OCI-LY7 (cell line): ENCODE data around the gene PC. TPM values are rescaled to one million over a fixed set of nuclear protein-coding genes. Genes with fewer than 3 reads are reported as not detected.
"Not testable (repeated sequence)": the region's sequence is repeated elsewhere in the genome, so short reads cannot be mapped to it uniquely, and the experiment has no call there.

Experiments used
- BruUV-seq: library from RNA; stranded (reverse); fragments of 400-500 nt; replicated peaks from 2 replicates; lab custom pipeline; 2021; lab: Mats Ljungman, UMichigan
- CTCF ChIA-PET: fragments of 300-600 bp; sonication (Branson Sonifier 250); formaldehyde crosslinking; loops from one replicate; lab custom pipeline; 2022; ENCODE audit warnings: antibody characterized with exemption; ENCODE audit not compliant: unreplicated experiment; lab: Charles Lee
- POLR2A ChIA-PET: fragments of 300-600 bp; sonication (Branson Sonifier 250); formaldehyde crosslinking; loops from one replicate; lab custom pipeline; 2022; ENCODE audit warnings: antibody characterized with exemption; lab: Charles Lee
- DNase-seq: peaks from one replicate; pipeline ENCODE4 v3.0.0-alpha.2; 2015; ENCODE audit warnings: low spot score
- H2AFZ ChIP-seq: fragments of 200-600 bp; sonication (generic), shearing (Covaris generic); 2 replicates; pipeline ENCODE4 v1.6.1; 2014; ENCODE audit warnings: mild to moderate bottlenecking, antibody characterized with exemption, low read length, moderate library complexity
- H3K27ac ChIP-seq: fragments of 200-600 bp; sonication (generic); 2 replicates; pipeline ENCODE4 v1.5.1; 2014; ENCODE audit warnings: mixed run types, low read depth, mild to moderate bottlenecking, moderate library complexity, low read length, inconsistent platforms; ENCODE audit not compliant: poor library complexity, severe bottlenecking
- H3K36me3 ChIP-seq: fragments of 200-600 bp; sonication (generic); 2 replicates; pipeline ENCODE4 v1.6.1; 2014; ENCODE audit warnings: mild to moderate bottlenecking, antibody characterized with exemption, low read length, moderate library complexity, mixed read lengths; ENCODE audit not compliant: insufficient read depth
- H3K4me1 ChIP-seq: fragments of 200-600 bp; sonication (generic); 2 replicates; pipeline ENCODE4 v1.5.1; 2014; ENCODE audit warnings: mild to moderate bottlenecking, low read length; ENCODE audit not compliant: insufficient read depth, poor library complexity, severe bottlenecking
- H3K4me2 ChIP-seq: fragments of 200-600 bp; sonication (generic); 2 replicates; pipeline ENCODE4 v1.6.1; 2014; ENCODE audit warnings: mild to moderate bottlenecking, low read length
- H3K4me3 ChIP-seq: fragments of 200-600 bp; sonication (generic); 2 replicates; pipeline ENCODE4 v1.5.1; 2014; ENCODE audit warnings: mild to moderate bottlenecking, low read depth, low read length; ENCODE audit not compliant: poor library complexity, severe bottlenecking
- H3K79me2 ChIP-seq: fragments of 200-600 bp; sonication (generic); 2 replicates; pipeline ENCODE4 v1.6.1; 2016; ENCODE audit warnings: low read depth, mild to moderate bottlenecking, low read length, moderate library complexity, mixed read lengths; ENCODE audit not compliant: insufficient read depth
- H3K9me2 ChIP-seq: fragments of 200-600 bp; sonication (generic); 2 replicates; pipeline ENCODE4 v1.6.1; 2016; ENCODE audit warnings: mild to moderate bottlenecking, low read length, mixed read lengths; ENCODE audit not compliant: insufficient read depth
- H3K9me3 ChIP-seq: fragments of 200-600 bp; sonication (generic); 2 replicates; pipeline ENCODE4 v1.6.1; 2014; ENCODE audit warnings: mild to moderate bottlenecking, mixed run types, low read length, mixed read lengths
- H4K20me1 ChIP-seq: fragments of 200-600 bp; sonication (generic); 2 replicates; pipeline ENCODE4 v1.6.1; 2014; ENCODE audit warnings: mild to moderate bottlenecking, antibody characterized with exemption, low read length, moderate library complexity, mixed read lengths; ENCODE audit not compliant: insufficient read depth
- EZH2phosphoT487 ChIP-seq: fragments of 200-600 bp; sonication (generic); IDR thresholded peaks from 2 replicates; pipeline ENCODE4 v1.6.1; 2018; ENCODE audit warnings: low read depth, borderline replicate concordance, mild to moderate bottlenecking, mixed run types, antibody characterized with exemption, low read length, moderate library complexity, mixed read lengths
- intact Hi-C: fragments of 100-400 bp; cut with micrococcal nuclease; formaldehyde crosslinking; loops from one replicate; pipeline ENCODE4 v1.10.0; 2022; ENCODE audit not compliant: unreplicated experiment
- total RNA-seq, 2 experiments: library from RNA; depleted of rRNA in 1 of 2; stranded (reverse); fragments of >200 nt in 1 of 2; shearing (Covaris generic) in 1 of 2; gene quantifications; 2 replicates each; pipeline ENCODE4 v1.2.3, GENCODE V29; 2014 to 2022
- TF ChIP-seq, protein P1 (sequence below): fragments of 200-600 bp; sonication (generic); conservative IDR thresholded peaks from 2 replicates; pipeline ENCODE4 v1.5.1; 2014; ENCODE audit warnings: mild to moderate bottlenecking, antibody characterized with exemption, low read length, moderate library complexity, mixed read lengths

The PC gene
- total RNA-seq, 2 experiments from 2014 or later = 10.4 to 12.7 TPM

DNA sequence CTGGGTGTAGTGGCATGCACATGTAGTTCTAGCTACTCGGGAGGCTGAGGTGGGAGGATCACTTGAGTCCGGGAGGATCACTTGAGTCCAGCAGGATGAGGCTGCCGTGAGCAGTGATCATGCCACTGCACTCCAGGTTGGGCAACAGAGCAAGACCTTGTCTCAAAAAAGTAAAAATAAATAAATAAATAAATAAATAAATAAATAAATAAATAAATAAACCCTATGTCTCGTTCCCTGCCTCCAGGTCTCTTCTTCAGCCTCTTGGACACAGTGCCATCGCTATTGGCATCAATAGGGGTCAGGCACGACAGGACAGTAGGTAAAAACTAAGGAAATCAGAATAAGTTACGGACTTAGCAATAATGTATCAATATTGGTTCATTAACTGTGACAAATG lies 41.4 kb upstream of the PC start:
- Histone ChIP-seq H3K4me2 (no peak overlapping the region), H3K4me3 (no peak overlapping the region), H3K79me2 (no peaks in the 10 kb centered on the region), H2AFZ (no peak overlapping the region), H3K36me3 (no peaks in the 10 kb centered on the region), H3K9me2 (no peaks in the 10 kb centered on the region), H3K4me1 (no peaks in the 10 kb centered on the region), H3K9me3 (no peaks in the 10 kb centered on the region), H4K20me1 (no peaks in the 10 kb centered on the region), H3K27ac (no peak overlapping the region)
- TF ChIP-seq, protein P1, sequence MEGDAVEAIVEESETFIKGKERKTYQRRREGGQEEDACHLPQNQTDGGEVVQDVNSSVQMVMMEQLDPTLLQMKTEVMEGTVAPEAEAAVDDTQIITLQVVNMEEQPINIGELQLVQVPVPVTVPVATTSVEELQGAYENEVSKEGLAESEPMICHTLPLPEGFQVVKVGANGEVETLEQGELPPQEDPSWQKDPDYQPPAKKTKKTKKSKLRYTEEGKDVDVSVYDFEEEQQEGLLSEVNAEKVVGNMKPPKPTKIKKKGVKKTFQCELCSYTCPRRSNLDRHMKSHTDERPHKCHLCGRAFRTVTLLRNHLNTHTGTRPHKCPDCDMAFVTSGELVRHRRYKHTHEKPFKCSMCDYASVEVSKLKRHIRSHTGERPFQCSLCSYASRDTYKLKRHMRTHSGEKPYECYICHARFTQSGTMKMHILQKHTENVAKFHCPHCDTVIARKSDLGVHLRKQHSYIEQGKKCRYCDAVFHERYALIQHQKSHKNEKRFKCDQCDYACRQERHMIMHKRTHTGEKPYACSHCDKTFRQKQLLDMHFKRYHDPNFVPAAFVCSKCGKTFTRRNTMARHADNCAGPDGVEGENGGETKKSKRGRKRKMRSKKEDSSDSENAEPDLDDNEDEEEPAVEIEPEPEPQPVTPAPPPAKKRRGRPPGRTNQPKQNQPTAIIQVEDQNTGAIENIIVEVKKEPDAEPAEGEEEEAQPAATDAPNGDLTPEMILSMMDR = no peak
- TF ChIP-seq EZH2phosphoT487 = no peak
- no peak for DNase-seq
- POLR2A ChIA-PET = no interaction called here
- intact Hi-C loops = no loop called here
- BruUV-seq = no TSS peak
- CTCF ChIA-PET = no interaction called here

DNA sequence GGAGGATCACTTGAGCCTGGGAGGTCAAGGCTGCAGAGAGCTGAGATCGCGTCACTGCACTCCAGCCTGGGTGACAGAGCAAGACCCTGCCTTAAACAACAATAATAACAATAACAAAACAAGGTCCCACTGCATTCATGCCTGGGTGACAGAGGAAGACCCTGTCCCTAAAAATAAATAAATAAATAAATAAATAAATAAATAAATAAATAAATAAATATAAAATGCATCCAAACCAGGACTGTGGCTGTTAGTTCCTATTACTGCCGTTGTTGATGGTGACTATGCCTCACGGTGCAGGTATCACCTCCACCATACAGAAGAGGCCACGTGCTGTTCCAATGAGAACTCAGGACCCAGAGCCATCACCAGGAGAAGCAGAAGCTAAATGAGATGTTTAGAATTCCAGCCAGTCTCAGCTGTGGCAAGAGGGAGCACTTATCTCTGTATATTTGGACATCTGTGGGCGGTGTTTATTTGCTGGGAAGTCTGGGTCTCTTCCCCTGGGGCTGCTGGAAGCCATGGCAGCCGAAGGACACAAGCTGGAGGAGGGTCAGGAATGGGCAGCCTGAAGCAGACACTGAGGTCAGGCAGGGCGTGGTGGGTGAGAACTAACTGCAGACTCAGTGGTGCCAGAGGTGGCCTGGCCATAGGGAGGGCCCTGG lies 38.6 kb upstream of the PC start:
- no TSS peak for BruUV-seq
- Histone ChIP-seq H3K4me3 (no peak overlapping the region), H3K4me2 (no peak overlapping the region), H3K36me3 (no peaks in the 10 kb centered on the region), H3K27ac (no peak overlapping the region), H3K79me2 (no peaks in the 10 kb centered on the region), H2AFZ (no peak overlapping the region), H3K4me1 (no peaks in the 10 kb centered on the region), H4K20me1 (no peaks in the 10 kb centered on the region), H3K9me3 (no peaks in the 10 kb centered on the region), H3K9me2 (no peaks in the 10 kb centered on the region)
- TF ChIP-seq EZH2phosphoT487 = no peak
- TF ChIP-seq, protein P1 = no peak
- POLR2A ChIA-PET = interaction anchor here (0.6 to 1.2 kb wide), 2 partner anchors 9 to 559 kb away, joined by 3 read pairs; no protein-coding TSS in a partner anchor
- DNase-seq = no peak
- intact Hi-C loops = no loop called here
- CTCF ChIA-PET = no interaction called here

DNA sequence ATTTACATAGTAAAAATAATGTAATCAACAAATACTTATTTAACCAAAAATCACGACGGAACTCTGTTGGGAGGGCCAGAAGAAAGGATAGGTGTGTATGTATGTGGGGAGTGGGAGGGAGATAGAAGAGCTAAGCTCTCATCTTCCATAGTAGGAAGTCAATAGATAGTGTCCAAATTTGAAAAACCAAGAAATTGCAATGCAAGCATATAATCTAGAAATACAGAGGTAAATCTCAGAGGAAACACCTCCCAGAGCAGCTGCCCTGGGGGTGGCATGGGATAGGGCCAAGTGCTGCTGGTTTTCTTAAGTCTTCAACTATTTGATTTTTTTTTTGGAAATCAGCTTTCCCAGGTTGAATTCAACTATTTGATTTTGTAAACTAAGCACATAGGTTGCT lies 33.9 kb upstream of the PC start:
- ChIA-PET CTCF (no interaction called here), POLR2A (interaction anchor here (0.7 kb wide), 1 partner anchor 571 kb away, joined by 3 read pairs; the partner anchor contains the start of gene NPAS4)
- DNase-seq = no peak
- Histone ChIP-seq H2AFZ (no peak overlapping the region), H3K36me3 (no peaks in the 10 kb centered on the region), H3K9me3 (no peaks in the 10 kb centered on the region), H3K79me2 (no peaks in the 10 kb centered on the region), H3K27ac (no peak overlapping the region), H4K20me1 (no peaks in the 10 kb centered on the region), H3K9me2 (no peaks in the 10 kb centered on the region), H3K4me1 (no peaks in the 10 kb centered on the region), H3K4me2 (no peak overlapping the region), H3K4me3 (no peak overlapping the region)
- TF ChIP-seq EZH2phosphoT487 = no peak
- TF ChIP-seq, protein P1 = no peak
- intact Hi-C loops = no loop called here
- no TSS peak for BruUV-seq

- intact Hi-C loops = not testable (repeated sequence)
These were observed 31.2 kb upstream of the PC start for GRCh38 chr11:66989360-66989759.

More at GRCh38 chr11:66989360-66989759, 31.2 kb upstream of the PC start:
- POLR2A ChIA-PET, H4K20me1 ChIP-seq, H3K27ac ChIP-seq, CTCF ChIA-PET, H3K79me2 ChIP-seq, DNase-seq, H2AFZ ChIP-seq, H3K36me3 ChIP-seq, BruUV-seq, H3K4me1 ChIP-seq, H3K4me2 ChIP-seq, H3K9me3 ChIP-seq, H3K4me3 ChIP-seq, H3K9me2 ChIP-seq: not testable (repeated sequence)
